ENCODE data around the gene C13orf42. TPM values are rescaled to one million over a fixed set of nuclear protein-coding genes. Genes with fewer than 3 reads are reported as not detected.

The C13orf42 gene
- total and polyA plus RNA-seq, 9 donors = 0.04 TPM; not detected in 8

- DNase-seq = no peak
- WGBS, 3 donors = 83 to 96% (median 89%) methylated on average over 3 of the region's 3 CpGs
Observed at GRCh38 chr13:51032831-51033230, 78.2 kb downstream of the C13orf42 start.

More at GRCh38 chr13:51032831-51033230, 78.2 kb downstream of the C13orf42 start:
- Histone ChIP-seq H3K4me3 (no peak overlapping the region), H3K36me3 (no peaks in the 10 kb centered on the region), H3K27me3 (no peaks in the 10 kb centered on the region), H3K4me1 (ENCODE audit: insufficient read depth) (no peaks in the 10 kb centered on the region), H3K9me3 (no peaks in the 10 kb centered on the region), H3K27ac (no peak overlapping the region)
- intact Hi-C loops (cut with DNase I) = no loop called here
- TF ChIP-seq POLR2A (IDR thresholded peaks at IDR 0.05) (no peak), EP300 (IDR thresholded peaks at IDR 0.05) (no peak), CTCF (IDR thresholded peaks at IDR 0.05) (no peak)

Other genes starting within 250 kb of the C13orf42 start
- 10 to 100 TPM; 43.3 to 88.7 (median 60.8) TPM for gene RNASEH2B, start 201.5 kb downstream of the C13orf42 start, total RNA-seq
- 10 to 100 TPM; 27.5 to 52.7 TPM for gene RNASEH2B, start 201.5 kb downstream of the C13orf42 start, polyA plus RNA-seq
- 1 to 10 TPM in 6 of 7 donors, under 1 TPM in 1; 0.48 to 8.8 (median 1.9) TPM for gene FAM124A, start 111.1 kb upstream of the C13orf42 start, total RNA-seq
- 1 to 10 TPM in 1 of 2 donors, under 1 TPM in 1; 0.63 to 2.3 TPM for gene FAM124A, start 111.1 kb upstream of the C13orf42 start, polyA plus RNA-seq
- under 1 TPM in 2 of 7 donors, not detected in 5; 0.11 to 0.18 TPM for gene SERPINE3, start 228.4 kb upstream of the C13orf42 start, total RNA-seq
- not detected for gene SERPINE3, start 228.4 kb upstream of the C13orf42 start, polyA plus RNA-seq